HG02852 (cell line): ENCODE results near the gene IFI27L1.

Experiments used
- ATAC-seq: cut with Tn5 transposase; IDR thresholded peaks from one replicate; pipeline ENCODE4 v1.9.1; 2021; ENCODE audit warnings: mild to moderate bottlenecking, moderate library complexity; ENCODE audit not compliant: unreplicated experiment

IFI27L1 gene

DNA sequence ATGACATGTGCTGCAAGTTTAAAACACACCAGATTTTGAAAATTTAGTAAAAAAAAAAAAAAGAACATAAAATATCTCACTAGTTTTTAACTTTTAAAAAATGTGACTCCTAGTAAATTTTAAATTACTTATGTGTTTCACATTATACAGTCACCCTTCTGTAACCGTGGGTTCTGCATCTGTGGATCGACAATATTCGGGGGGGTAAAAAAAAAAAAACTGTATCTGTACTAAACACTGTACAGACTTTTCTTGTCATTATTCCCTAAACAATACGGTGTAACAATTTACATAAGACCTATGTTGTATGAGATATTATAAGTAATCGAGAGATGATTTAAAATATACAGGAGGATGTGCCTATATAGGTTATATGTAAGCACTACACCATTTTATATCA, 3.3 kb upstream of the IFI27L1 start:
- no peak for ATAC-seq

GRCh38 chr14:94079891-94080620, 1.1 kb upstream of the IFI27L1 start:
- no peak for ATAC-seq

DNA sequence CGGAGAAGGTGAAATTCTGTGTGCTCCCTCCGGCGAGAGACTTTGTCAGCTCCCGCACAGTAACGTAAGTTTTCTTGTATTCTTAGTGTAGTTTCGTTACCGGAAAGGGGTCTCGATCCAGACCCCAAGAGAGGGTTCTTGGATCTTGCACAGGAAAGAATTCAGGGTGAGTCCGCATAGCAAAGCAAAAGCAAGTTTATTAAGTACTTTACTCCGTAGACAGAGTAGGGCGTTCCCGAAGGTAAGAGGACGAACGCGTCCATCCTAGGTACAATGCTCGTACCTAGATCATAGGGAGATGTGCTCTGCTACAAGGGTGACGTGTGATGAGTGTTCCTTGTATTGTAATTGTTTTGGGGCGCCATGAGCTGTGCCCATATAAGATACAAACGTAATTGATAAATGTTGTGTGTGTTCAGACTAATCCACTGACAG, 293 bp downstream of the IFI27L1 start:
- ATAC-seq, result peak; percentile 21

- no peak for ATAC-seq
Observed at GRCh38 chr14:94087891-94088290, 6.8 kb downstream of the IFI27L1 start.

DNA sequence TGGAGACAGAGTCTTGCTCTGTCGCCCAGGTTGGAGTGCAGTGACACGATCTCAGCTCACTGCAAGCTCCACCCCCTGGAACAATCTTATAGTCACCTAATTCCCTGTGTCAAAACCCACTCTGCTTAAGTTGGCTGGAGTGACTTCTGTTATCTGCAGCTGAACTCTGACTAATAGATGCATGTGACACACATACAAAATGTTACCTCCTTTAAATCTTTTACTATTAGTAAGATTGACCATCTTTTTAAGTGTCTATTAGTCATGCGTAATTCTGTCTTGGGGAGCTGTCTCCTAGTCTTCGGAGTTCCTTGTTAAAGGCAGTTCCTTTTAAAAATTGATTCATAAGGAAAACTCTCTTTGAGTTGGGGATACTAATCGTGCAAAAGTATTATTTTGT, 7.4 kb downstream of the IFI27L1 start:
- no peak for ATAC-seq

DNA sequence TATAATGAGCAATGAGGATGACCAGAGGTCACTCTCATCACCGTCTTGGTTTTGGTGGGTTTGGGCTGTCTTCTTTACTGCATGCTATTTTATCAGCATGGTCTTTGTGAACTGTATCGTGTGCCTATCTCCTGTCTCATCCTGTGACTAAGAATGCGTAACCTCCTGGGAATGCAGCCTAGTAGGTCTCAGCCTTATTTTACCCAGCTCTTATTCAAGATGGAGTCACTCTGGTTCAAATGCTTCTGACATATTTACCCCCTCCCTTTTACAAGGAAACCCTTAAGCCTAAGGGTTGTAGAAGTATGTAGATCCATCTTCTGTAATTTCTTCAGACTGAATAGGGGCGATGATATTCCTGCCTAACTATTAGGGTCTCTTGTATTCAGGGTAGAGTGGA, 8.4 kb downstream of the IFI27L1 start:
- no peak for ATAC-seq

DNA sequence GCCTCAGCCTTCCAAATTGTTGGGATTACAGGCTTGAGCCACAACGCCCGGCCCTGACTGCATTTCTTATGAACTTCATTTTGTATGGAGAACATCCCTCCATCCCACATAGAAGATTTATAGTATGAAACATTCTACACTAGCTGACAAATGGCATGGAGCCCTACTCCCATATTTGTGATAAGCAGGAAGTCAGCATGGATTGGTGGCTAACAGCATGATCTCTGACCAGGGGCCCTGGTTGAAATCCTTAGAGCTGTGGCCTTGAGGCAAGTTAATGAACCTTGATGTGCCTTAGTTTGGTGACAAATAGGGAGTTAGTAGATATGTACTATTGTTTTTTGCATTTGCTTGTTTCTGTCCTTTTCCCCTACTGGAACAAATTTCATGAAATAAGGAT, 12.3 kb downstream of the IFI27L1 start:
- no peak for ATAC-seq

DNA sequence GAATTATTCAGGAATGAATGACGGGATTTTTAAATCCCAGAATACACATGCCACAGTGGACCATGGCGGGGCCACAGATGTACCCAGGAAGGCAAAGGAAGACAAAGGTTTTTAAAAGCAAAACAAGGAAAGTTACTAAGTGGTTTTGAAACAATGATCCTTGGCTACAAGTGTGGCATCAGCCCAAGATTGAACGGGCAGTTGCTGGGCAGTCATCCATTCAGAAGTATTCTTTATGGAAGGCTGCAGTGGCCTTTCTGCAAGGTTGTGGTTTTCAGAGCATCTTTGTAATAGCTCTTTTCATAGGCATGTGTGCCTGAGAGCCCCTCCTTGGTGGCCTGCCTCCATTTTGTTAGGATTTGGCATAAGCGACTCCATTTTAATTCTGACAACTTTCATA, 16.0 kb downstream of the IFI27L1 start:
- no peak for ATAC-seq

DNA sequence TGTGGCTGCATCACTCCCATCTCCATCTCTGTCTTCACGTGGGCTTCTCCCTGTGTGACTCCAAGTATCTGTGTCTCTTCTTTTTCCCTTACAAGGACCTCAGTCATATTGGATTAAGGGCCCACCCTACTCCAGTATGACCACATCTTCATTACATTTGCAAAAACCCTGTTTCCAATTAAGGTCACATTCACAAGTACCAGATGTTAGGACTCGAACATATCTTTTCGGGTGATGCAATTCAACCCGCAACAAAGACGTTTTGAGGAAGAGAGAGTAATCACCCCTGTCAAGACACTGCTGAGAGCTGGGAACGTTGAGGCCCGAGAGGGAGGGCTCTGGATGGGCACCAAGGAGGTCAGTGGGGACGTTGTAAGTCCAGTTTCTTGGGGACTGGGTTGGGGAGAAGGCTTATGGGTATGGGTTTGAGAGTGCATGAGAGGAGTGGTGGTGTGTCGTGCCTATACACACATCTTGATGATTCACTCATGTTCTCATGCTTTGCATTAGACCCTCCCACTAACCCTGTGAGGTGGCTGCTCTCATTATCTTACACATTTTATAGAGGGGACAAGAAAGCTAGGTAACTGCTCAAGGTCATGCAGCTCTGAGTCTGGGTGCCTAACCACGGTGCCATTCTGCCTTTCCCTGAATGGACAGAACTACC, 17.3 kb downstream of the IFI27L1 start:
- no peak for ATAC-seq

- no peak for ATAC-seq
Observed at GRCh38 chr14:94099006-94099405, 17.9 kb downstream of the IFI27L1 start.

DNA sequence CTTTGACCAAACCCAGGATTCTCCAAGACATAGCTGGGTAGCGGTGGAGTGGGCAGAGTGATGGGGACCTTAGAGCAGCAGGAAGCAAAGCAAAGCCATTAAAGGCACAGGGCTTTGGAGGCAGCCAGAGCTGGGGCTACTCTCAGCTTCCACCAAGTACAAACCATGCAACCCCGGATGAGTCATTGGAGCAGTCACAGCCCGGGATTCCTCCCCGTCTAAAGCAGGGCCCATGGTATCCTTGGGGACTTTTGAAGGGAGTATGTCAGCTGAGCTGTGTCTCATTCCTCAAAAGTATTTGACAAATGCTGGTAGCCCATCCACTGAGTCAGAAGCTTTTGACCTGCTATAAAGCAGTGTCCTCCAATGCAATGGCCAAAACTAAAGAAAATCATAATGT, 19.7 kb downstream of the IFI27L1 start:
- no peak for ATAC-seq

GRCh38 chr14:94101748-94102147, 20.6 kb downstream of the IFI27L1 start:
- ATAC-seq, result no peak

DNA sequence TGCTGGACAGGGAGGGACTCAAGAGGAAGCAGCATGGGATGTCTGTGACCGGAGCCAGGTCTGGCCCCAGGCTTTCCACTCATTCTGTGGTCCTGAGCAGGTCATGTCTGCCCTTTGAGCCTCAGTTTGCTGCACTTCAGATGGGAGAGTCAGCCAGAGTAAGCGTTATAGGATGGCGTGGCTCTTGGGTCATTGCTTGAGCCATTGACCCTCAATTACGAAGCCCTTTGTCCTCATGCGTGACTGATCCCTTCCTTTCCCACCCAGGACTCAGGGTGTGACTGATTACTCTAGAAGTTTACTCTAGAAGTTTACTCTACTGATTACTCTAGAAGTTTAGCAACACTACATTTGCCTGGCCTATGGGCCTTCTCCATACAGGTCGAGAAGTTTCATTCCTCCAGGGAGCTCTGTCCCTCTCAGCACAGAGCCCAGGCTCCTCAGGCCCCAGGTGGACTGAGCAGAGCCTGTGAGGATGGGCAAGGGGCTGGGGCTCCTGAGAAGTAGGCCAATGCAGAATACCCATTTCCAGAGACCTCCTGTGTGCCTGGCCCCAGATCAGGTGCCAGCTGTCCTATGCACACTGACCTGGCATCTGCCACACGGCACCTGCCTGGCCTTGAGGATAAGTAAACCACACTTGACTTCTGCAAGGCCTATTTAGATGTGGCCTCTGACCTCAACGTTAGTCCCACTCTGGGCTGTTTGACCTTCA, 21.8 kb downstream of the IFI27L1 start:
- no peak for ATAC-seq

- ATAC-seq, result no peak
Observed at GRCh38 chr14:94103554-94104150, 22.5 kb downstream of the IFI27L1 start.

GRCh38 chr14:94104731-94105130, 23.6 kb downstream of the IFI27L1 start:
- ATAC-seq, result no peak

DNA sequence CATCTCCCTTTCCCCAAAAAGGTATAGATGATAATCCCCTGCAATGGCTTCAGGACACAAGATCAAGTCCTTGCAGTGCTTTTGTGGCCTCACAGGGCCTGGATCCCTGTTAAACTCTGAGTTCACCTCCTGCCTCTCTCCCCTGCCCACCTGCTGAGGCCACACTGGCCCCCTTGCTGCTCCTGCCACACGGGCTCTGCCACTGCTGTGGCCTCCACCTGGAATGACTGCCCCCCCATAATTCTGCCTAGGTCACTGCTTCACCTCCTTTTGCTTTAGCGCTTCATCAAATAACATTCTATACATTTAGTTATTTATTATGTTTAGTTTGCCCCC, 28.8 kb downstream of the IFI27L1 start:
- ATAC-seq, result no peak

DNA sequence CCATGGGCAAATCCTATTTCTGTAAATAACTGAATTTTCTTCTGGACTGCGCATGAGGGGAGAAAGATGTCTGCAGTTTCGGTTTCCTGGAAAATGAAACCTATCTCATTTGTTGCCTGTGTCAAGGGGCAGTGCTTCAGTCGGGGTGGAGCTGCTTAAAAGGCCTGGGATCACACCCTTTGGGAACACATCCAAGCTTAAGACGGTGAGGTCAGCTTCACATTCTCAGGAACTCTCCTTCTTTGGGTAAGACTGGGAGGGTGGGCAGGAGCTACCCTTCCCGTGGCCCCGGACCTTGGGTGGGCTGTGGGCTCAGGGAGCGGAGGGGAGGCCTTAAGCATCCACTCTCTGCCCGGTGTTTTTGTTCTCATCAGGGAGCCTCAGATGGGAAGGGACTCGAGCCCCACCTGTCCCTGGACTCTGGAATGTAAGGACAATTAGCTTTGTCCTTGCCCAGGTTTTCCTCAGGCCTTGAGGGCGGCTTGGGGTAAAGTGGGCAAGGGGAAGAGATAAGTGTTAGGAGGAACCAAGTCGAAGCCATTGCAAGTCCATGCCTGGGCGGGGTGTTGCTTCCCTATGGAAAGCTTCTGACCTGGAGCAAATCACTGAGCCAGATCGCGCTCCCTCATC, 29.6 kb downstream of the IFI27L1 start, which contains the start of gene IFI27:
IFI27 (plus strand) TSS at position 185 of the 630 bp plus-strand sequence.
- no peak for ATAC-seq

- ATAC-seq, result no peak
Observed at GRCh38 chr14:94111276-94112095, 30.4 kb downstream of the IFI27L1 start.

DNA sequence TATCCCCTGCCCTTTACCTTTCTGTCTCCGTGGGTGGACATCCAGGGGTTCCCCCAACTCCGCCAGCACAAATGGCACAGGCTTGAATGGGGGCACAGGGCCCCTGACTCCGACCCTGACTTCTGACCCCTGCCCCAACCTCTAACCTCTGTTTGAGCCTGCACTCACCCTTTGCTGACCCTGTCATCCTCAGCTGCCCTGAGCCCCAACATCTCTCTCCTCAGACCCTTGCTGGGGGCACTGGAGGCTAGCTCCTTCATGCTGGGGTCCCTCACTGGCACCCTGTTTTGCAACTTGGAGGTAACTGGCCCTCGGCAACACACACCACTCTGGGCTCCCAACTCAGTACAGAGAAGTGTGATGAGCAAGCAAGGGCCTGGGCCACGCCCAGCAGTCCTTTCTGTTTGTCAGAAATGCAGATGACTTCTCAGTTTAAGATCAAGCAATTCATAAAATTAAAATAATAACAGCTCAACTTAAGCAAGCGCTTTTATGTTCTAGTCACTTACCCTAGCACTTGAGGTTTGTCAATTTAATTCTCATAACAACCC, 31.5 kb downstream of the IFI27L1 start:
- no peak for ATAC-seq

- ATAC-seq, result no peak
Observed at GRCh38 chr14:94113073-94113472, 32.0 kb downstream of the IFI27L1 start.
